Stimulated activated naive B cell treated with anti-CD40 and anti-IgM and Interleukin-4, amounts not matched to agents 10 μg/mL and 1 μg/mL and 100 μg/mL, for 72 hours (primary cell): Measurements from ENCODE around the gene ALOXE3.

Experiments used
- ATAC-seq, 2 donors: fragments of 150-1000 bp; cut with Tn5 transposase; replicated peaks; 2 replicates each; pipeline ENCODE4 v1.10.0; 2021; ENCODE audit warnings: moderate library complexity in 1 of 2
- DNase-seq: peaks from one replicate; pipeline ENCODE4 v3.0.0; 2021
- H3K27ac Mint-ChIP-seq: one replicate; pipeline ENCODE4 v1.8.0; 2022; ENCODE audit warnings: mild to moderate bottlenecking, mixed read lengths
- H3K27me3 Mint-ChIP-seq, 2 donors: one replicate each; pipeline ENCODE4 v1.8.0; 2022; ENCODE audit warnings: mixed read lengths in 2 of 2
- H3K36me3 Mint-ChIP-seq, 2 donors: one replicate each; pipeline ENCODE4 v1.8.0; 2022; ENCODE audit warnings: mixed read lengths in 2 of 2, mild to moderate bottlenecking in 1 of 2
- H3K4me1 Mint-ChIP-seq, 2 donors: one replicate each; pipeline ENCODE4 v1.8.0; 2022; ENCODE audit warnings: mixed read lengths in 2 of 2, mild to moderate bottlenecking in 1 of 2
- H3K4me3 Mint-ChIP-seq, 2 donors: one replicate each; pipeline ENCODE4 v1.8.0; 2022; ENCODE audit warnings: mild to moderate bottlenecking in 2 of 2, mixed read lengths in 2 of 2, moderate library complexity in 1 of 2
- H3K9me3 Mint-ChIP-seq, 2 donors: one replicate each; pipeline ENCODE4 v1.8.0; 2022; ENCODE audit warnings: mixed read lengths in 2 of 2, mild to moderate bottlenecking in 1 of 2

Gene ALOXE3

GRCh38 chr17:8048736-8049135 is 69.6 kb downstream of the ALOXE3 start:
- Mint-ChIP-seq H3K27ac (no peak overlapping the region), H3K36me3 (no peaks in the 10 kb centered on the region), H3K27me3 (peaks cover 6 to 23% of the 10 kb centered on the region in 2 donors), H3K4me1 (no peaks in the 10 kb centered on the region), H3K9me3 (no peaks in the 10 kb centered on the region), H3K4me3 (no peak overlapping the region)
- no peak for ATAC-seq
- no peak for DNase-seq

GRCh38 chr17:8048236-8048635 is 70.1 kb downstream of the ALOXE3 start:
- Mint-ChIP-seq H3K4me3 (no peak overlapping the region), H3K27ac (no peak overlapping the region), H3K27me3 (peaks cover 6 to 28% of the 10 kb centered on the region in 2 donors), H3K9me3 (no peaks in the 10 kb centered on the region), H3K36me3 (no peaks in the 10 kb centered on the region), H3K4me1 (no peaks in the 10 kb centered on the region)
- DNase-seq (no peak), ATAC-seq (no peak)

GRCh38 chr17:8047769-8048110 is 70.6 kb downstream of the ALOXE3 start:
- DNase-seq (no peak), ATAC-seq (no peak)
- Mint-ChIP-seq H3K27ac (no peak overlapping the region), H3K9me3 (no peaks in the 10 kb centered on the region), H3K27me3 (peaks cover 6 to 31% of the 10 kb centered on the region in 2 donors), H3K36me3 (no peaks in the 10 kb centered on the region), H3K4me1 (no peaks in the 10 kb centered on the region), H3K4me3 (no peak overlapping the region)

GRCh38 chr17:8046929-8047768 is 71.2 kb downstream of the ALOXE3 start:
- H3K4me1 Mint-ChIP-seq = no peaks in the 10 kb centered on the region
- H3K27me3 Mint-ChIP-seq = peaks cover 6 to 31% of the 10 kb centered on the region in 2 donors
- no peaks in the 10 kb centered on the region for H3K36me3 Mint-ChIP-seq
- no peak overlapping the region for H3K27ac Mint-ChIP-seq
- ATAC-seq (no peak), DNase-seq (no peak)
- no peak overlapping the region for H3K4me3 Mint-ChIP-seq
- no peaks in the 10 kb centered on the region for H3K9me3 Mint-ChIP-seq

- no peak for ATAC-seq
- H3K27ac Mint-ChIP-seq = no peak overlapping the region
- H3K9me3 Mint-ChIP-seq = no peaks in the 10 kb centered on the region
- no peak overlapping the region for H3K4me3 Mint-ChIP-seq
- no peaks in the 10 kb centered on the region for H3K4me1 Mint-ChIP-seq
- H3K36me3 Mint-ChIP-seq = no peaks in the 10 kb centered on the region
- H3K27me3 Mint-ChIP-seq = peaks cover 7 to 33% of the 10 kb centered on the region in 2 donors
- DNase-seq = no peak
Measured at GRCh38 chr17:8046306-8046928, 71.9 kb downstream of the ALOXE3 start.
